HUDEP-2 (cell line): Measurements from ENCODE around the gene SLC12A6.
"Not testable (repeated sequence)": the region's sequence is repeated elsewhere in the genome, so short reads cannot be mapped to it uniquely, and the experiment has no call there.

ENCODE experiments used
- DNase-seq, 76 experiments: peaks; one replicate each; lab custom pipeline; 2025; ENCODE audit not compliant: unreplicated experiment in 76 of 76; lab: John Stamatoyannopoulos, UW

The SLC12A6 gene

GRCh38 chr15:34358367-34358766 lies 20.8 kb upstream of the SLC12A6 start:
- peak in 2 of 76 experiments; percentile 11 to 12 for DNase-seq

GRCh38 chr15:34357653-34358052 lies 20.1 kb upstream of the SLC12A6 start:
- no peak for DNase-seq

DNA sequence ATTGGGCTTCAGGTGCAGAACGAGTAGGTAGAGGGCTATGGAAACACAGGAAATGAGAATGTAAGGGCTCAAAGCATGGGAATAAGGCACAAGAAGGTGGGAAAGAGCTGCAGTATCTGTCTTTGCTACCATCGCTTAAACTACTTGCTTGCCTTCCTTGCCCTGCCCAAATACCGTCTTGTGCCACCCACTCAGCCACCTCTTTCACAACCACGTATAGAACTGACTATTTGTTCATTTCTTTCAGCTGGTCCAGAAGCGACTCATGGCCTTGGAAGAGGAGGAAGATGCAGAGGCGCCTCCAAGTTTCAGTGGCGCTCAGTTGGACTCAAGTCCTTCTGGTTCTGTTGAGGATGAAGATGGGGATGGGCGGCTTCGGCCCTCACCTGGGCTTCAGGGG lies 17.7 kb upstream of the SLC12A6 start:
- no peak for DNase-seq

DNA sequence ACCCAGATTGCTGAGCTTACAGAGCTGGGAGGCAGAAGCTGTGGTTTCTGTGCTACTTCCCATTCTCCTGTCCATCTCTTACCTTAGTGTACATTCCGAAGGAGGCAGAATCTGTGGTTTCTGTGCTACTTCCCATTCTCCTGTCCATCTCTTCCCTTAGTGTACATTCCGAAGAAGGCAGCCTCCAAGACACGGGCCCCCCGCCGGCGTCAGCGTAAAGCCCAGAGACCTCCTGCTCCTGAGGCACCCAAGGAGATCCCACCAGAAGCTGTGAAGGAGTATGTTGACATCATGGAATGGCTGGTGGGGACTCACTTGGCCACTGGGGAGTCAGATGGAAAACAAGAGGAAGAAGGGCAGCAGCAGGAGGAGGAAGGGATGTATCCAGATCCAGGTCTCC lies 16.7 kb upstream of the SLC12A6 start:
- DNase-seq: no peak

DNA sequence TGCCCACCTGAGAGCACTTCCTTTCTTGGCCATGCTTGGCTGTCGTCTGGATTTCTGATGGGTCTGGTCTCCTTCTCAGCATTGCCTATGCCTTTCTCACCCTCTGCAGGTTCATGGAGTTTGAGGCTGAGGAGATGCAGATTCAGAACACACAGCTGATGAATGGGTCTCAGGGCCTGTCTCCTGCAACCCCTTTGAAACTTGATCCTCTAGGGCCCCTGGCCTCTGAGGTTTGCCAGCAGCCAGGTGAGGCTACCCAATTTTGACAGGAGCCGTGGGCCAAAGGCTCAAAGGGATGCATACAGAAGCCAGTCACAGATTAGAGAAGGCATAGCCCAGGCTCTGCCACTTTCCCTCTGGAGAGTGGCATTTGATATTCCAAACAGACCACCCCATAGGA lies 16.0 kb upstream of the SLC12A6 start:
- no peak for DNase-seq

DNA sequence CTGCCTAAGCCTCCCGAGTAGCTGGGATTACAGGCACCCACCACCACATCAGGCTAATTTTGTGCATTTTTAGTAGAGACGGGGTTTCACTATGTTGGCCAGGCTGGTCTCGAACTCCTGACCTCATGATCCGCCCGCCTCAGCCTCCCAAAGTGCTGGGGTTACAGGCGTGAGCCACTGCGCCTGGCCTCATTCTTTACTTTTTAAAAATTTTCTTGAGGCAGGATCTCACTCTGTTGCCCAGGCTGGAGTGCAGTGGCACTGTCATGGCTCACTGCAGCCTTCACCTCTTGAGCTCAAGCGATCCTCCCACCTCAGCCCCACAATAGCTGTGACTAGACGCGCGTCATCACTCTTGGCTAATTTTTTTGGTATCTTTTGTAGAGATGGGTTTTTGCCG lies 15.4 kb upstream of the SLC12A6 start:
- DNase-seq: not testable (repeated sequence)

DNA sequence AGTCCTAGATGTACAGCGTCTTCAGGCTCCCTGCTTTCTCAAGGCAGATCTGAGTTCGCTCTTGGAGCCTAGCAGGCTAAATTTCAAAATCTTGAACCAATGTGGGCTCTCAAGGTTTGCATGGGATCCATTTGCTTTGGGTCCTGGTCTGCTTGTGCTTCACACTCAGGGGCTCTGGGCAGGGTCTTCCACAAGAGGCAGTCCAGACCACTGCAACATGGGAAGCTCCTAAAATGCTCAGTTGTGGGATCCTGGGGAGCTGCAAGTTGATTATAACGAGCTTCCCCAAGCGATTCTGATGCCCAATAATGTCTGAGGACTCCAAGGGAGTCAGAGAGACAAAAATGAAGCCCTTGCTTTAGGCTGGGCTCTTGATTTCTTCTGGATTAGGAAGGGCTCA lies 12.2 kb upstream of the SLC12A6 start:
- DNase-seq: no peak

- DNase-seq: no peak
These were observed 11.2 kb upstream of the SLC12A6 start for GRCh38 chr15:34348735-34349300.

DNA sequence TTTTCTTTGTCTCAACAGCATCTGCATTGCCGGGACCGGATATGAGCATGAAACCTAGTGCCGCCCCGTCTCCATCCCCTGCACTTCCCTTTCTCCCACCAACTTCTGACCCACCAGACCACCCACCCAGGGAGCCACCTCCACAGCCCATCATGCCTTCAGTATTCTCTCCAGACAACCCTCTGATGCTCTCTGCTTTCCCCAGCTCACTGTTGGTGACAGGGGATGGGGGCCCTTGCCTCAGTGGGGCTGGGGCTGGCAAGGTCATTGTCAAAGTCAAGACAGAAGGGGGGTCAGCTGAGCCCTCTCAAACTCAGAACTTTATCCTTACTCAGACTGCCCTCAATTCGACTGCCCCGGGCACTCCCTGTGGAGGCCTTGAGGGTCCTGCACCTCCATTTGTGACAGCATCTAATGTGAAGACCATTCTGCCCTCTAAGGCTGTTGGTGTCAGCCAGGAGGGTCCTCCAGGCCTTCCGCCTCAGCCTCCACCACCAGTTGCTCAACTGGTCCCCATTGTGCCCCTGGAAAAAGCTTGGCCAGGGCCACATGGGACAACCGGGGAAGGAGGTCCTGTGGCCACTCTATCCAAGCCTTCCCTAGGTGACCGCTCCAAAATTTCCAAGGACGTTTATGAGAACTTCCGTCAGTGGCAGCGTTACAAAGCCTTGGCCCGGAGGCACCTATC lies 10.5 kb upstream of the SLC12A6 start:
- DNase-seq: no peak

- peak in 75 of 76 experiments; percentile 41 to 94 (median 88) for DNase-seq
These were observed 5.4 kb upstream of the SLC12A6 start, which contains the start of the genes NOP10 and NUTM1 for GRCh38 chr15:34342737-34343575. Gene NOP10 (minus strand): TSS chr15:34343136. CDS start chr15:34343073, 63 bp downstream. Gene NUTM1 (plus strand): TSS chr15:34343315. CDS start chr15:34343697, 382 bp downstream.

DNA sequence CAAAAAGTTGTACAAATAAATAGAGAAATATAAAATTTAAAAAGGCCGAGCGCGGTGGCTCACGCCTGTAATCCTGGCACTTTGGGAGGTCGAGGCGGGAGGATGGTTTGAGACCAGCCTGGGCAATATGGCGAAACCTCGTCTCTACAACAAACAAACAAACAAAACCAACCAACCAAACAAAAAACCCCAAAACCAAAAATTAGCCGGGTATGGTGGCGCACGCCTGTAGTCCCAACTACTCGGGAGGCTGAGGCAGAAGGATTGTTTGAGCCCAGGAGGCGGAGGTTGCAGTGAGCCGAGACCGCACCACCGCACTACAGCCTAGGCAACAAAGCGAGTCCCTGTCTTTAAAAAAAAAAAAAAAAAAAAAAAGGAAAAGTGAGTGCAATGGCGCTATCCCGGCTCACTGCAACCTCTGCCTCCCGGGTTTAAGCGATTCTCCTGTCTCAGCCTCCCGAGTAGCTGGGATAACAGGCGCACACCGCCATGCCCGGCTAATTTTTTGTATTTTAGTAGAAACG lies 4.7 kb upstream of the SLC12A6 start:
- DNase-seq: peak in 1 of 76 experiments; percentile 7

DNA sequence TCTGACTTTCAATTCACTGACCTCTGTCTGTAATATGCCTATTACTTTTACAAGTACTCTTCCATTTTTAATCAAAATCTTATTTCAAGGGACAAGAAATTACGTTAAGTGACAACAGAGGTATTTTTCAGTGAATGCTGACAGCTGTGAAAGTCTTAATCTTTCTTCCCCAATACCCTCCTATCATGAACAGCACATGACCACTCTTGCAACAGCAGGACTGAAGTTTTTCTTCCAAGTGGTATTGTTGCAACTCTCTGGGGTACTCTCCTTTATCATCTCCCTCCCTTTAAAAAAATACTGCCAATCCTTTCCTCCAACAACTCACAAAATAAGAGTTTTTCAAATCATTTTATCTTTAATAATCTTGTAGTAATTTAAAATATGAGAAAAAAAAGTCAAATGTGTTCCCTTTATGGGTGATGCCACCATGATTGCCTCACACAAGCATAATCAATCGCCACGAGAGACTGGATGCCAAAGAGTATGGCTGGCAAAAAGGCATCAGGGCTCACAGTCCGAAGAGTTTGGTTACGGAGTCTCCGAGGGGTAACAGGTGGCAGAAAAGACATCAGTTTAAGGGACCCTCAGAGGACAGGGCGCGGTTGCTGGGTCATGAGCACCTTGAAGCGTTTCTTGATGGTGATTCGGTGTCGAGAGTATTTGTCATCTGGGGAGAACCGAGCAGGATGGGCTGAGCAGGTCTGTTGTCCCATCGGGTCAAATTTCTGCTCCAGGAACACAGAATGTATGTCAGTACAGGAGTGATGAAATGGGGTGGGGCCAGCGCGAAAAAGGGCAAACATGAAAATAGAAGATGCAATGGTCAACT lies 4.0 kb upstream of the SLC12A6 start:
- DNase-seq: no peak

DNA sequence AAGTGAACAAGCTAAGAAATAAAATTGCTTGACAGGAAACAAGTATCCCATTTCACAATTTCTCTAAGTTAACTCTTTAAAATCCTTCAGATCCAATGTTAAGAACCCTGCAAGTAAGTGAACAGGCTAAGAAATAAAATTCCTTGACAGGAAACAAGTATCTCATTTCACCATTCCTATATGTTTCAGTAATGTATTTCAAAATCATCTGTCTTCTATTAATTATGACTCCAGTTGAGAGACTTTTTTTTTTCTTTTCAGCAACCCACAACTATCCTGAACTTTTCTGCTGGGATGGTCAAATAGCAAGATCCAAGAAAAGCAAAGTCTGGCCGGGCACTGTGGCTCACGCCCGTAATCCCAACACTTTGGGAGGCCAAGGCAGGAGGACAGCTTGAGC lies 2.4 kb upstream of the SLC12A6 start:
- no peak for DNase-seq

DNA sequence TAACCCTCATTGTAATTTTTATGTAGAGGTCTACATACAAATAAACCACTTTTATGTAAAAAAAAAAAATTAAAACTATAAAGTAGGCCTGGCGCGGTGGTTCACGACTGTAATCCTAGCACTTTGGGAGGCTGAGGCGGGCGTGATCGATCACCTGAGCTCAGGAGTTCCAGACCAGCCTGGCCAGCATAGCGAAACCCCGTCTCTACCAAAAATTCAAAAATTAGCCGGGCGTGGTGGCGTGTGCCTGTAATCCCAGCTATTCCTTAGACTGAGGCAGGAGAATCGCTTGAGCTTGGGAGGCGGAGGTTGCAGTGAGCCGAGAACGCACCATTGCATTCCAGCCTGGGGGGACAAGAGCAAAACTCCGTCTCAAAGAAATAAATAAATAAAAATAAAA lies 766 bp upstream of the SLC12A6 start:
- DNase-seq: no peak

DNA sequence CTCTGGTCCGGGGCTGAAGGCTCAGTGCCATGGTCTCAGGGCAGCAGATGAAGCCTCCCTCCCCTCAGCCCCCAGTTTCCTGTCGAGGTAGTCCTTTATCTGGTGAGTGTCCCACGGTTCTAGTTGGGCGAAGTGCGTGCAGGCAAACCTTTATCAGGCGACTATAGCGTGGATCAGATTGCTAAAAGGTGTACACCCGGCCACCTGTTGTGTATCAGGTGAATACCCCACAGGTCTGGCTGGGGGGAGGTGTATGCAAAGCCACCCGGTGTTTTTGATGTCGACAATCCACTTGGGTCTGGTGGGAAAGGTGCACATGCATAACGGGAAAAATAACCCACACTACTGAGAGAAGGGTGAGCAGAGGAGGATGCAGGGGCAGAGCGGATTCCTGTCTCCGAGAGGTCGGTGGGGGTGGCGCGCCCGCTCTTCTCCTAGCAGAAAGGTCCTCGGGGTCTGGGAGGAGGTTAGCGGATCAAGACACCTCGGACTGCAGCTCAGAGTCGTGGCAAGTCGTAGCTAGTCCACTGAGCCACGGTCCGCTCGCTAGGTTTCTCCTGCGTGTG lies 507 bp downstream of the SLC12A6 start:
- DNase-seq: peak in 15 of 76 experiments; percentile 15 to 59 (median 42)

DNA sequence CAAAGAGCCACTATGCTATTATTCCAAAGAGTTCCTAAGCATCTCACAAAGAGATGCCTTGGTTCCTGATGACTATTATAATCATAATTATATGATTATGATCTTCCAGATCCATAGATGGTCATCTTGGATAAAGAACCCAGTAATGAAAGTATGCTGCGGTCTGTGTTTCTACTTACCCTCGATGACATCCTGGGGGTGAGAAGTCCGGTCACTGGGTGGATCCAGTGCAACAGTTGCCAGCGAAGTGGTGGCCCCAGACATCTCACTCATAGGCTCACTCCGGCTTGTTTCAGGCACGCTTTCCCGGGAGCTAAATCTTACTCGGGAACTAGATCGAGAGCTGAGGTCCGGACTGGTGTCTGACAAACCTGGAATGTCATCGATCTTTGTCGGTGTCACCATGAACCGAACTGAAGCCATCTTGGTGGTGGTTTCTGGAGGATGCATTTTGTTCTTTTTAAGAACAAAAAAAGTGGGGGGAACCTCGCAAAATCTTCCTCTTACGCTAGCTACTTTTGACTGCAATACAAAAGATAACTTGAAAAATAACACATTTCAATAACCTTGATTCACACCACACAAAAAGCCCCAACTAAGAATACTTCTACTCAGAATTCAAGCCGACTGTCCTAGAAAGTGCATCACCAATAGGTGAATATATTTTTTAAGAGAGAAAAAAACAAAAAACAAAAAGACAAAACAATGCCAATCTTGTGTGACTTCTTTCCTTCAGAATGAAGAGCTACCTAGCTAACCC lies 1.2 kb downstream of the SLC12A6 start:
- peak in 12 of 76 experiments; percentile 5 to 27 (median 16) for DNase-seq

DNA sequence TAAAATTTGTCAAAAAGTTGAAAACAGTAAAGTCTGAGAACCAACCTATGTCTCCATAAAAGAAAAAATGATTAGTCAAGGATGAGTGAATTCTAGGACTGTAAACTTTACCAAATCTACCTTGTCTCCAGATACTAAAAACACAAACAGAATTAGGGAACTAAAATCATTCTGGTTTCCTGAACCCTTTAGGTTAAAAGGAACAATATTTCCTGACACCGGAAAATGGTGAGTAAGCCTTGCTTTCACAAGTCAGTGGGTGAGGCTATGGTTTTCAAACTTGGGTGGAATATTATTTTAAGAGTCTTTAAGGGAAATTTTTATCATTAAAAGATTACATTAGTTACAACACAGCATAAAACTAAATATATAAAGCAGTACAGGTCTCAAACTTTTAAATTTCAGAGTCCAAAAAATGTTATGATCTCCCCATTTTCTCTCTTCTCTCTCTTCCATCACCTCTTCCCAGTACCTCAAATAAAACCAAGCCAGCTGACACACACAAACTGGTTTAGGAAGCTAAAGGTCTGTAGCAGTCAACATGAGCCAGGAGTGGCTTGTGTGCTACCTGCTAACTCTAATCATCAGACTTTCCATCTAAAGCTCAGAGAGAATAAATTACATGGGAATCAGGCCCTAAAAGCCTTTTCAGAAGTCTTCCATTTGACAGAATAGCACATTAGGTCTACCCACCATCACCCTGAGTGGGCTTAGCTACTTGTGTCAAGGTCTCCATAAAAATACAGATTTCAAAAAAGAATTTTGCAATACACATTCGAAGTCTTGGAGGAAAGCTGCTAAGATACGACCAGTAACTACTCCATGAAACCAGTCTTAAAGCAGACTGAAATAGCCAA lies 2.2 kb downstream of the SLC12A6 start:
- DNase-seq: peak in 6 of 76 experiments; percentile 6 to 37 (median 28)

DNA sequence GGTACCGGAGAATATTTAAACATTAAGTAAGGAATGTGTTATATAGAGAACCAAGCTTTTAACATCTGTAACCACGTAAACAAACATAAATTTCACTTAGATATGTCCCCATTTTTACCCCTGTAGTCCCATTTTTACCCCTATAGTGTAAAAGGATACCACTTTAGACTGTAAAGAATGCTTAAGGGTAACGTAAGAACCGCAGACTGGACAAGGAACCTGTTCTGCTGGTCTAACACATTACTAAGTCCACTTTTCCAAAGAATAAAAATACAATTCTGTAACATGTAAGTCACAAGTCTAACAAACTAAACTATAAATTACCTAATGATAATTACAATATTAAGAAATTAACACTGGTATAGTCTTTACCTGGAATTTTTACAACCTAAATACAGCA lies 2.9 kb downstream of the SLC12A6 start:
- DNase-seq: peak in 5 of 76 experiments; percentile 8 to 39 (median 19)
